ENCODE results near the gene RXRA.

- TF ChIP-seq CTCF (IDR thresholded peaks at IDR 0.05; ENCODE audit: borderline replicate concordance, extremely low read depth, low read length, poor library complexity, severe bottlenecking): no peak
- TF ChIP-seq EZH2 (IDR thresholded peaks at IDR 0.05; ENCODE audit: borderline replicate concordance, low read depth, low read length, severe bottlenecking): no peak
Observed at GRCh38 chr9:134349936-134350335, 23.7 kb downstream of the RXRA start.
